ENCODE data around the gene LENG8. TPM values are rescaled to one million over a fixed set of nuclear protein-coding genes. Genes with fewer than 3 reads are reported as not detected.

The LENG8 gene
- total RNA-seq, 2 experiments from 2014 or later, result 63.2 to 137 TPM

GRCh38 chr19:54449701-54450069, 686 bp downstream of the LENG8 start:
- CTCF ChIA-PET (ENCODE audit: unreplicated experiment), result no interaction called here

GRCh38 chr19:54451331-54451871, 2.4 kb downstream of the LENG8 start:
- TF ChIP-seq EZH2phosphoT487 (IDR thresholded peaks at IDR 0.05; ENCODE audit: borderline replicate concordance, low read depth, low read length), result no peak
- TF ChIP-seq CTCF (conservative IDR thresholded peaks at IDR 0.05; ENCODE audit: low read length), result no peak
- CTCF ChIA-PET (ENCODE audit: unreplicated experiment), result no interaction called here
- intact Hi-C loops (cut with micrococcal nuclease; ENCODE audit: unreplicated experiment), result no loop called here
- Histone ChIP-seq H3K4me1 (ENCODE audit: insufficient read depth, low read length, poor library complexity, severe bottlenecking) (peaks cover 26% of the 10 kb centered on the region), H3K4me2 (ENCODE audit: low read length) (peak overlapping the region; percentile 87), H3K9me2 (ENCODE audit: insufficient read depth, low read length) (no peaks in the 10 kb centered on the region), H3K36me3 (ENCODE audit: insufficient read depth, low read length) (peaks cover 72% of the 10 kb centered on the region), H3K27ac (ENCODE audit: low read depth, low read length, poor library complexity, severe bottlenecking) (no peak overlapping the region), H2AFZ (ENCODE audit: low read length) (no peak overlapping the region), H4K20me1 (ENCODE audit: insufficient read depth, low read length) (peaks cover 28% of the 10 kb centered on the region), H3K79me2 (ENCODE audit: insufficient read depth, low read depth, low read length) (peaks cover 51% of the 10 kb centered on the region), H3K9me3 (ENCODE audit: low read length) (no peaks in the 10 kb centered on the region), H3K4me3 (ENCODE audit: low read depth, low read length, poor library complexity, severe bottlenecking) (peak overlapping the region; percentile 98)
- BruUV-seq (replicated peaks), result no TSS peak
- no peak for DNase-seq (ENCODE audit: low spot score)
- POLR2A ChIA-PET, result no interaction called here

More at GRCh38 chr19:54449701-54450069, 686 bp downstream of the LENG8 start:
- no TSS peak for BruUV-seq (replicated peaks)
- Histone ChIP-seq H3K4me3 (ENCODE audit: low read depth, low read length, poor library complexity, severe bottlenecking) (peak overlapping the region; percentile 98), H3K27ac (ENCODE audit: low read depth, low read length, poor library complexity, severe bottlenecking) (peak overlapping the region; percentile 72), H3K9me3 (ENCODE audit: low read length) (no peaks in the 10 kb centered on the region), H3K4me1 (ENCODE audit: insufficient read depth, low read length, poor library complexity, severe bottlenecking) (peaks cover 26% of the 10 kb centered on the region), H2AFZ (ENCODE audit: low read length) (no peak overlapping the region; the same call in 1 of the 2 replicates), H3K79me2 (ENCODE audit: insufficient read depth, low read depth, low read length) (peaks cover 51% of the 10 kb centered on the region), H3K36me3 (ENCODE audit: insufficient read depth, low read length) (peaks cover 69% of the 10 kb centered on the region), H3K9me2 (ENCODE audit: insufficient read depth, low read length) (no peaks in the 10 kb centered on the region), H3K4me2 (ENCODE audit: low read length) (peak overlapping the region; percentile 87), H4K20me1 (ENCODE audit: insufficient read depth, low read length) (peaks cover 28% of the 10 kb centered on the region)
- intact Hi-C loops (cut with micrococcal nuclease; ENCODE audit: unreplicated experiment), result loop anchor here (1.0 kb wide), 1 partner anchor 15 kb away; no protein-coding TSS in a partner anchor
- POLR2A ChIA-PET, result no interaction called here
- TF ChIP-seq EZH2phosphoT487 (IDR thresholded peaks at IDR 0.05; ENCODE audit: borderline replicate concordance, low read depth, low read length), result no peak
- TF ChIP-seq CTCF (conservative IDR thresholded peaks at IDR 0.05; ENCODE audit: low read length), result no peak
- DNase-seq (ENCODE audit: low spot score), result no peak

GRCh38 chr19:54451997-54452396, 3.0 kb downstream of the LENG8 start:
- H3K4me2 ChIP-seq (ENCODE audit: low read length), result no peak overlapping the region
- intact Hi-C loops (cut with micrococcal nuclease; ENCODE audit: unreplicated experiment), result no loop called here
- H3K4me3 ChIP-seq (ENCODE audit: low read depth, low read length, poor library complexity, severe bottlenecking), result no peak overlapping the region
- H3K4me1 ChIP-seq (ENCODE audit: insufficient read depth, low read length, poor library complexity, severe bottlenecking), result peaks cover 22% of the 10 kb centered on the region
- H3K9me2 ChIP-seq (ENCODE audit: insufficient read depth, low read length), result no peaks in the 10 kb centered on the region
- H4K20me1 ChIP-seq (ENCODE audit: insufficient read depth, low read length), result peaks cover 25% of the 10 kb centered on the region
- no TSS peak for BruUV-seq (replicated peaks)
- no peak for DNase-seq (ENCODE audit: low spot score)
- no peak overlapping the region for H2AFZ ChIP-seq (ENCODE audit: low read length)
- POLR2A ChIA-PET, result no interaction called here
- TF ChIP-seq CTCF (conservative IDR thresholded peaks at IDR 0.05; ENCODE audit: low read length) (no peak), EZH2phosphoT487 (IDR thresholded peaks at IDR 0.05; ENCODE audit: borderline replicate concordance, low read depth, low read length) (no peak)
- H3K36me3 ChIP-seq (ENCODE audit: insufficient read depth, low read length), result peaks cover 72% of the 10 kb centered on the region
- H3K9me3 ChIP-seq (ENCODE audit: low read length), result no peaks in the 10 kb centered on the region
- H3K27ac ChIP-seq (ENCODE audit: low read depth, low read length, poor library complexity, severe bottlenecking), result no peak overlapping the region
- H3K79me2 ChIP-seq (ENCODE audit: insufficient read depth, low read depth, low read length), result peaks cover 46% of the 10 kb centered on the region
- CTCF ChIA-PET (ENCODE audit: unreplicated experiment), result no interaction called here

Measured in OCI-LY7 (cell line).